HG03095 (cell line): Measurements from ENCODE around the gene HSPA2.

Source experiments
- ATAC-seq: cut with Tn5 transposase; IDR thresholded peaks from one replicate; pipeline ENCODE4 v1.9.1; 2021; ENCODE audit warnings: moderate library complexity; ENCODE audit not compliant: unreplicated experiment

Gene HSPA2

GRCh38 chr14:64540208-64541202, at the start of gene HSPA2:
TSS of gene HSPA2 (plus strand) at chr14:64540741. CDS start at chr14:64540850, 109 bp downstream.
- peak; percentile 96 for ATAC-seq

DNA sequence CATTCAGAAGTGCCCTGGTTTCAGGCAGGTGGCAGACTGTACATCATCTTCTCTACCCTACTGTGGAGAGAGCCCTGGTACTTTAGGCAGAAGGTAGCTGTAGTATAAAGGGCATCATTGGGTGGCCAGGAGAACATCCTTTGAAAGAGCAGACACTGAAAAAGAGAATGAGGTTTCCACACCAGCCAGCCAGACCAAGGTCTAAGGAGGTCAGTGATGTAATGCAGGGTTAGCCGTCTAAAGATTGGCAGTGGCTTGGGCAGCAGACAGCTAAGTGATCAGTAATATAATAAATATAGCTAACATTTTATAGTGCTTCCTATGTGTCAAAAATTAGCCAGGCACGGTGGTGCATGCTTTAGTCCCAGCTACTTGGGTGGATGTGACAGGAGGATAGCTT, 48.9 kb upstream of the HSPA2 start:
- no peak for ATAC-seq

- ATAC-seq = no peak
These were observed 47.1 kb upstream of the HSPA2 start for GRCh38 chr14:64493455-64493854.

DNA sequence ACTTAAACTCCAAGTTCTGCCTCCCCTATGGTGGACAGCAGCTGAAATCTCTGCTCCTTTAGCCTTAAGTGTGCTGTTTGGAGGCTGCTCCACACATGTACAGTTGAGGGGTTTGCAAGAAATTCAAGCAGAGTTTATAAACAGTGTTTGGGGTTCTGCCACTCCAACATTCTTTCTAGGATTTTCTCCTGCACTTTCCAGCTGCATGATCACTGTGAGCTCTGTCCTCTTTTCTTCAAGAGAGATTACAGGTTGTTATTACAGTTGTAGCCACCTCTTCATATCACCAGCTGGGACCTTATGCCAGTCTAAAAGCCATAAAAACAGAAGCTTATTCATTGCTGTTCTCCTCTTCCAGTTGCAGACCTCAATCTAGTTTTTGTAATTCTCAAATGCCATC, 45.3 kb upstream of the HSPA2 start:
- no peak for ATAC-seq

DNA sequence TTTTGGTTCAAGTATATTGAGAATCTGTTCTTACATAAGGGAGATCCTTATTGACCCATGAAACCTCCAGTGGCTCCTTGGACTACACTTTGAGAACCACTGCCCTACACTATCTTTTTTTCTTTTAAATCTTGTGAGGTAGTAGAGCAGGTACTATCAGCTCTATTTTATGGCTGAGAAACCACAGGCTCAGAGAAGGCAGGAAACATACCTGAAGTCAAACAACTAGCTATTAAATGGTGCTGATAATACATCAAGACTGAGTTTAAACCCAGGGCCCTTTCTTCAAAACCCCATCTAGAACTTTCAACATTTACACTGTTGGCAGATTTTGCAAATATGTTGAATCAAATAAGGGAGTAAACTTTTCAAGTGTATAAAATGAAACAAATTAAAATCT, 43.8 kb upstream of the HSPA2 start:
- ATAC-seq = no peak

- ATAC-seq = no peak
These were observed 40.5 kb upstream of the HSPA2 start for GRCh38 chr14:64500088-64500487.

- ATAC-seq = no peak
These were observed 39.0 kb upstream of the HSPA2 start for GRCh38 chr14:64501411-64502171.

DNA sequence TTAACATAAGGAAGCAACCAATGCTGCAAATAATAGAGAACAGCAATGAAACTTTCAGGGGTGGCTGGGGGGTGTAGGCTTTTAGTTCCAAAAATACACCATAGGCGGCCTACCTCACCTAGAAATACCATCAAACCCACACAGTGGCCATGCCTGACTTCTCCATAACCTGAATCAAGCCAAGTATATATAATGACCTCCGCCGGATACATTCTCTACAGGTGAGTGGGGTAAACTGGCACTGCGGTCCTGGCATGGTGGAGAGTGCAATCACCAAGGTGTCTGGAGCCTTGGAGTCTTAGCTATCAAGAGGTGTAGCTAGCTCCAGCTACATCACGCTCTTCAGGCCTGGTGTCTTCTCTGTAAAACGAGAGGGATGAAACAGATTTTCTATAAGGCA, 38.1 kb upstream of the HSPA2 start:
- no peak for ATAC-seq

DNA sequence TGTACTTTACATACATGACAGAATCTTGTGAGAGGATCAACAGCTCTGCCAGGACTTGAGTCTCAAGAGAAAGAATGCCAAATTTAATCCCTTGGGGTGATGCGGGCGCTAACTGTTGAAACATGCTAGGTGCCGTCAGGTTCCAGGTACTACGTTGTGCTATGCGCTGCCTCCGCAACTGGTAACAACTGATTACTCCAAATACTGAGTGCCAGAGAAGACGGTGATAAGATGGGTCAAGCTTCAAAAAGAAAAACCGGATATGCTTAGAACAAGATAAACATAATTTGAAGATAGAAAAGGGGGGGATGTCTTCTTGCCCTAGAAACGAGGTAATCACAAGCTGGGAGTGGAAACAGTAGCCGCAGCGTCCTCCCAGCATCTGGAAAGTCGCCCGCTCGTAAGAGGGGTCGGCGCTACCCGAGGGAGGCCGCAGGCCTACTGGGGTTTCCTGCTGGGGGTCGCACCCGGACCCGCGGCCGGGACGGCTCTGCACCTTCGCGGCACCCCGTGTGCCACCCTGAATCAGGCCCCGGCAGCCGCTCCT, 37.6 kb upstream of the HSPA2 start:
- ATAC-seq = no peak

DNA sequence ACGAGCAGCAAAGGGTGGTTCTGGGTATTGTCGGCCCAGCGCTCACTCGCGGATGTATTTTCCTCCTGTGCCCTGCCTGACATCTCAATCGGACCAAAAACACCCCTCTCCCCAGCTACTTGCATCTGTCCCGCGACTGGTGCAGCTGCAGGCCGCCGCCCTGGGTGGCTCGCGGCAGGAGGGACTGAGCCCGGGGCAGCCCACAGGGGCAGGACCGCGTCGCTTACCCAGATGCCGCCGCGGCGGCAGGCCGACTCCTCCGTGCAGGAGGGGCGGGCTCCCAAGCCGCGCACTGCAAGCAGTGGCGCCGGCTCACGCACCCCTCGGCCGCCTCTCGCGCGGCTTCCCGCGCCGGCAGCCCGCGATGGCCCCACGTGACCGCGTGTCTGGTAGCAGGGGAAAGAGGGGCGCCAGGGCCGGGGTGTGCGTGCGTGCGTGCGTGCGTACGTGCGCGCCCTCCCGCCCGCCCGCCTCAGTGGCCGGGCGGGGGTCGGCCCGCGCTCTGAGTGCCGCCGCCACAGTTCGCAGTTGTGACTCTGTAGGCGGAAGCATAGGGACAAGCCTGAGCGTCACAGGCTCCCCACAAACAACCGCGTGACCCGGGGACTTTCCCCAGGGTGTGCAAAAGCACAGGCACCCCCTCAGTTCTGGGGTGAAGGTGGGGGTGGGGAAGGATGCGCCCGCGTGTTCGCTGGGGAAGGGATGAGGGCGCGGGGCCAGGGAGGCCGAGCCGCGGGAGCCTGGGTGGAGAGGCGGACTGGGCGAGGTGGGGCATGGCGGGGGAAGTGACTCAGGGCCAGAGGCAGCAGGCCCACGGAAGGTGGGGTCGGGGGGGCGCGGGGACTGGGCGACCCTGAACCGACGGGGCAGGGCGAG, 36.9 kb upstream of the HSPA2 start, which contains the start of gene ZBTB25:
TSS of gene ZBTB25 (minus strand) at position 405 of the 876 bp plus-strand sequence. CDS start 13,305 bp downstream, outside the sequence.
- ATAC-seq = peak; percentile 56

DNA sequence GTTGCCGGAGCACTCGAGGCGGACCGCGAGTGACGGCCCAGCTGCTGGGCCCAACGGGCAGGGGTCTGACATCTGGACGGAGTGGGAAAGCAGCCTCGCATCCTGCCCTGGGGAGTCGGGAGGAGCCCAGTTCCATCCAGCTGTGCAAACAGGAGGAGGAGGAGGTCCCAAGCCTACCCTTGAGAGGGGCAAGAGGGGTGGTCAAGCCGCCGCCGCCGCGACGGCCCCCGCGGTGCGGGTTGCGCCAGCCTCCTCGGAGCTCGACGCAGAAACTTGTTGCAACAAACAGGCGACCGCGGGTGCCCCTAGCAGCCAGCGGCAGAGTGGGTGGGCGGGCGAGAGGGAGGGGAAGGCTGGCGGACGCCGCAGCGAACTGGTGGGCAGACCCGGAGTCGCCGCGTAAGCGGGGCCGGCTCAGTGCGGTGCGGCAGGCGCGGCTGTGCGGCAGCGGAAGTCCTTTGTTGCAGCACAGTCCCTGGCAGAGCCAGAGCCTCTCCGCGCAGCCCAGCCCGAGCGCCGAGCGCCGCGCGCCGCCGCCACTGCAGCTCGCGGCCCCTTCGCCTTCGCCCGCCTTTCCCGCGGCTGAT, 36.1 kb upstream of the HSPA2 start, which contains the start of gene ZBTB1:
TSS of gene ZBTB1 (plus strand) at position 461 of the 587 bp plus-strand sequence. CDS start 16,735 bp downstream, outside the sequence.
- peak; percentile 19 for ATAC-seq

DNA sequence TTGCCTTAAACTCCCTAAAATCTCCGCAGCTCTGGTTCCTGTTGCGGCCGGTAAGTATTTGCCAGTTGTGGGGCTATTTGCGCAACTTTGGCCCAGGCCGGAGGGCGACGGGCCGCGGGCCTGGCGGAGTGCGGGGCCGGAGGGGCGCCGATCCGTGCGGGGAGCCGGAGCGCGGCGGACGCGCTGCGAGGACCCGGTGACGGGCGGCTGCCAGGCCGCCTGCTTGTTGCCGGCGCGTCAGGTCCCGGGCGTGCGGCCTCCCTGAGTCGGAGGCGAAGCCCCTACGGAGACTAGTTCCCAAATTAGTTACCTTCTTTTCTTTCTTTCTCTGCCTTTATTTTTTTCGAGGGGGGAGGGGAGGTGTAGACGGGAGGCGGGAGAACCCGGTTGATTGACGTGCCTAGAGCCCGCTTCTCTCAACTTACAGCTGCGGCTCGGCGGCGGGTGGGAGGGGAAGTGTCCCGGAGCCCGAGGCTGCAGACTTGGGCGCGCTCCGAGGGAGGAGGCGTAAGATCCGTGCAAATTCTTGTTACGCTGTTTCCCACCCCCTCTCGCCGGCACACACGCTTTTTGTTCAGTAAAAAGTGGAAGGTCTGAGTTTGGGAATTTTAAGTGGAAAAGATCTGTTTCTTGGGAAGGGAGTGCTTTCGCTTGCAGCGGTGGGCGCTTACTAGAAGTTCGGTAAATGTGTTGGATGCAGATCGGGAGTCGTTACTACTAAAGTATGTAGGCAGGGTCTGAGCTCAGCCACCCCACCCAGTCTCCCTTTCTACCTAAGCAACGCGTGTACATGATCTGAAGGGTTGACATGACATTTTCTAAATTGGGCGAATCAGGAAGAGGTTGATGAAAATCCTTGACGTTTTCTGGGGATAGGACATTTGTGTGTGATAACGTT, 35.4 kb upstream of the HSPA2 start:
- peak; percentile 25 for ATAC-seq

DNA sequence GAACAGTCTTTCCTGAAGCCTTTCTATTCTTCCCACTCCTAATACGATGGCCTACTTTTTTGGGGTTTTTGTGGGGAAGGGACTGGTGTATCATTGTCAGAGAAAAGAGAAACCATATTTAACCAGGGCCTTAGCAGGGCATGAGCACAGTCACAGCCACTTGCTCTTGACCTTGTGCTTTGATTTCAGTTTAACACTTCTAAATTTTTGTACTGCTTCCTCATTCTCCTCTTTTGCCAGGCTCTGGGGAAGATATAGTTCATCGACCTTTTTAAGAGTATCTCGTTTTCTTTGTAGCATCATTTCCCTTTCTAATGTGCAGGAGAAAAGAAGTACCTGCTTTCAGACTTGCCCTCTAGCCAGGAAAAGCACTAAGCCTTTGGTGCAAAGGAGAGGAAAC, 33.8 kb upstream of the HSPA2 start:
- ATAC-seq = no peak

DNA sequence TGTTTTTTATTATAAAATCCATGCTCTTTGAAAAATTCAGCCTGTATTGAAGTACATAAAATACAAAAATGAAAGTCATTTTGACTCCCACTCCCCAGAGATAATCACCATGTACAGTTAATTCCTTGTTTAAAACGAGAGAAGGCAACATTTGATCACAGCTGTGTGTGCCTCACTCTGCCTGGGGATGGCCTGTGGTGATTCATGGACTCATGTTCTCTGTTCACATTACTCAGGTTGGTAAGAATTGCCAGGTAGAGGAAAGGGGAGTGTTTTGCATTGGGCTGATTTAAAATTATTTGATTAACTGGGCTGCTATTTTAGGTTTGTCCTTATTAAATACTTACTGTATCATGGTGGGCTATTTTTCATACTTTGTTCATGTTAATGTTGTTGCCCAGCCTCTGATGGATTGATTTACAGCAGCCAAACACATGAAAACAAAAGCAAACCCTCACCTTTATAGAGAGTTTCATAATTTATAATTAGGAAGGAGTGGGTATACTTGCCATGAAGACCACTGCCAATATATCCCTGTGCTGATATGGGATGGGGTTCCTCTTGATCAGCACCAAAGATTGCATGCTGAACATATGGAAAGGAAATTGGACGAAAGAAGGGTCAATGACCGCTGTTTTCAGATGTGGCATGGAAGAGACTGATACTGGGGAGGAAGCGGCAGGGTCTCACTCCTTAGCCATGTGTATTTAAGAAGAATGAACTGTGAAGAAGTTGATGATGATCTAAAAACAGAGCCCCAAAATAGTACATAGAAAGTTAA, 33.0 kb upstream of the HSPA2 start:
- ATAC-seq = no peak

- ATAC-seq = no peak
These were observed 32.2 kb upstream of the HSPA2 start for GRCh38 chr14:64508215-64508776.

DNA sequence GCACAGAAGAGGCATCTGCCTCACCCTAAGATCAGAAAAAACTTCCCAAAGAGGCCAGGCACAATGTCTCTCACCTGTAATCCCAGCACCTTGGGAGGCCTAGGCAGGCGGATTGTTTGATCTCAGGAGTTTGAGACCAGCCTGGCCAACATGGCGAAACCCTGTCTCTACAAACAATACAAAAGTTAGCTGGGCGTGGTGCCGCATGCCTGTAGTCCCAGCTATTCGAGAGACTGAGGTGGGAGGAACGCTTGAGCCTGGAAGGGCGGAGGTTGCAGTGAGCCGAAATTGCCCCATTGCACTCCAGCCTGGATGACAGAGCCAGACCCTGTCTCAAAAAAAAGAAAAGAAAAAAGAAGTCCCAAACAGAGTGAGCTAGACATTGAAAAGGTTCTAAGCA, 31.5 kb upstream of the HSPA2 start:
- no peak for ATAC-seq

DNA sequence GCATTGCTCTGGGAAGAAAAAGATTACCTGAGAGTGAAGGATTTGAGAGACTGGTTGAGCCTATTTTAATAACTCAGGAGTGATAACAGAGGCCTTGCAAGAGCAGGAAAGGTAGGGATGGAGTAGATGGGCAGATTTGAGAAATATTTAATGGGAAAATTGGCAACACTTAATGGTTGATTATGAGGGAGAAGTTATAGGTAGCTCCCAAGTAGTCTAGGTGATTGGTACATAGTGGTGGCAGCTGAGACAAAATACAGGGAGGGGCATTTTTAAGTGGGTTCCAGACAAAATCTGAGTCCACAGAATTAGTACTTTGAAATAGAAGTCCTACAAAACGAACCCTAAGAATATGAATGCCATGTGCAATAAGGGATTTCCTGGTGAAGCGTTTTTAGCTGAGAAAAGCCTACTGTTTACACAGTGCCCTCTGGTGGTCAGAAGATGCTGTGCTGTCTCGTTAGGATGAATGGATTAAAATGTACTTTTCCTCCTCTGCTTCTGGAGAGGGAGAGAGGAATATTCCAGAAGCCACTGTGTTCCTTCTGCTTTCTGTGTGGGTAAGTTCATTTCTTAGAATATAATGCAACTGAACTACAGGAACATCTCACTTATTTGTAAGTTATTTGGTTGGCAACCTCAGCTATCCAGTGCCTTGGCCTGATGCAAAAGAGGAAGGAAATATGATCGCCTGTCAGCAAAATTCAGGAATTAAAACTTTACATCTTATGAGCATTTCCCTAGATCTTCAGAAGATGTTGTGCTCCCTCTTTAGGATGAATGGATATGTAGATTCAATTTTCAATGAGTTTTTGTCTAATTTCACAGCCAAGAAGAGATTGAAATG, 29.5 kb upstream of the HSPA2 start:
- ATAC-seq = no peak
